Choroid plexus epithelial cell (primary cell): ENCODE results near the gene KLHL17.

Experiments
- DNase-seq: peaks from one replicate; pipeline ENCODE4 v3.0.0-alpha.2; 2010; ENCODE audit warnings: low read depth
- H3K4me3 ChIP-seq: 2 replicates; pipeline ENCODE4 v1.5.1; 2011; ENCODE audit warnings: low read depth, mild to moderate bottlenecking, control low read depth, low read length, moderate library complexity
- TF ChIP-seq, protein P1 (sequence below): conservative IDR thresholded peaks from 2 replicates; pipeline ENCODE4 v1.5.1; 2011; ENCODE audit warnings: low read depth, mild to moderate bottlenecking, control low read depth, inconsistent platforms, low read length, moderate library complexity

Gene KLHL17

DNA sequence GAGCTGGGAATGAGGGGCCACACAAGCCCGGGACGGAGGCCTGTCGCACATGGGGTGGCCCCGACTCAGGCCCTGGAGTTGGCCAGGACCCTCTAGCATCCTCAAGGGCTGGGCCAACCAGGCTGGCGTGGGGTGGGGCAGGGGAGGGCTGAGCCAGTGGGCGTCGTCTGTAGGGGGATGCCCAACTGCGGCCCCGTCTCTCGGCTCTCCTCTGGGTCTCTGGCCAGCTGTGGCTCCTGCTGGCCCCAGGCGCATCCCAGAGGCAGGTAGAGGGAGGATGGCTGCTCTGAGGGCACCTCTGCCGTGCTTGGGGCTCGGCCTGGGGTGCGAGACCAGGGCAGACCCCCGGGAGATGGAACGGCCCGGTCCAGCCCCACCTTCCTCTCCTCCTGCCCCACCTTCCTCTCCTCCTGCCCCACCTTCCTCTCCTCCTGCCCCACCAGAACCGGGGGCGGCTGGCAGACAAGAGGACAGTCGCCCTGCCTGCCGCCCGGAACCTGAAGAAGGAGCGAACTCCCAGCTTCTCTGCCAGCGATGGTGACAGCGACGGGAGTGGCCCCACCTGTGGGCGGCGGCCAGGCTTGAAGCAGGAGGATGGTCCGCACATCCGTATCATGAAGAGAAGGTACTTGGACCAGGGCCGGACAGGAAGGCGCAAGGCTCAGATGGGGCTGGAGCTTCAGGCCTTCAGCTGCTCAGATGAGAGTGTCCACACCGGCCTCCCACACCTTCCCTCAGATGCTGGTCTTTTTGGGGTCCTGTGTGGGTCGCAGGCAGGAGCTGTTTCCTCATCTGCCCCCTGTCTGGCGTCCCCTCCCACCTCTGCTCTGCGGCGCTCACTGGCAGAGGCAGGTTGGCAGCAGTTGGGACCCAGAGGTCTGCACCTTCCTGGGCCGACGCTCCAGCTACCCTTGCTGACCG lies 30.4 kb upstream of the KLHL17 start:
- no peak overlapping the region for H3K4me3 ChIP-seq
- DNase-seq = no peak
- TF ChIP-seq, protein P1, sequence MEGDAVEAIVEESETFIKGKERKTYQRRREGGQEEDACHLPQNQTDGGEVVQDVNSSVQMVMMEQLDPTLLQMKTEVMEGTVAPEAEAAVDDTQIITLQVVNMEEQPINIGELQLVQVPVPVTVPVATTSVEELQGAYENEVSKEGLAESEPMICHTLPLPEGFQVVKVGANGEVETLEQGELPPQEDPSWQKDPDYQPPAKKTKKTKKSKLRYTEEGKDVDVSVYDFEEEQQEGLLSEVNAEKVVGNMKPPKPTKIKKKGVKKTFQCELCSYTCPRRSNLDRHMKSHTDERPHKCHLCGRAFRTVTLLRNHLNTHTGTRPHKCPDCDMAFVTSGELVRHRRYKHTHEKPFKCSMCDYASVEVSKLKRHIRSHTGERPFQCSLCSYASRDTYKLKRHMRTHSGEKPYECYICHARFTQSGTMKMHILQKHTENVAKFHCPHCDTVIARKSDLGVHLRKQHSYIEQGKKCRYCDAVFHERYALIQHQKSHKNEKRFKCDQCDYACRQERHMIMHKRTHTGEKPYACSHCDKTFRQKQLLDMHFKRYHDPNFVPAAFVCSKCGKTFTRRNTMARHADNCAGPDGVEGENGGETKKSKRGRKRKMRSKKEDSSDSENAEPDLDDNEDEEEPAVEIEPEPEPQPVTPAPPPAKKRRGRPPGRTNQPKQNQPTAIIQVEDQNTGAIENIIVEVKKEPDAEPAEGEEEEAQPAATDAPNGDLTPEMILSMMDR = no peak

DNA sequence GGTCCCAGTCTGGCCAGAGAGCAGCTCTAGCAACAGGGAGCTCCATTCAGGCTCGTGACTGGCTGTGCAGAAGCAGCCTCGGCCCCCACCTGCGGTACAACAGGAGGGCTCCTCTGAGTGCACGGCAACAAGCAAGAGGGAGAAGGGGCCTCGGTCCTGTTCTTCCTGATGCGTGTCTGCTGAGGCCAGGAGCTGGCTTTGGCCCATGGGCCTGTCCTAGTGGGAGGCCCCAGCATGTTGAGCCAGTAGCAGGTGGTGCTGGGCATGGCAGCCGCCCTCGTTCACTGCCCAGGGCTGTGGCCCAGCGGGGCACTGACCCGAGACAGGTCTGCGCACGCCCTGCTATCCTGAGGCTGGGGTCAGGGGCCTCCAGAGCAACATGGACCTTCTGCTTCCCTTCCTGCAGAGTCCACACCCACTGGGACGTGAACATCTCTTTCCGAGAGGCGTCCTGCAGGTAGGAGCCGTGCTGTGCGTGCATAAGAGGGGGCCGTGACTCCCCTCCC lies 29.7 kb upstream of the KLHL17 start:
- no peak overlapping the region for H3K4me3 ChIP-seq
- TF ChIP-seq, protein P1 = no peak
- no peak for DNase-seq

DNA sequence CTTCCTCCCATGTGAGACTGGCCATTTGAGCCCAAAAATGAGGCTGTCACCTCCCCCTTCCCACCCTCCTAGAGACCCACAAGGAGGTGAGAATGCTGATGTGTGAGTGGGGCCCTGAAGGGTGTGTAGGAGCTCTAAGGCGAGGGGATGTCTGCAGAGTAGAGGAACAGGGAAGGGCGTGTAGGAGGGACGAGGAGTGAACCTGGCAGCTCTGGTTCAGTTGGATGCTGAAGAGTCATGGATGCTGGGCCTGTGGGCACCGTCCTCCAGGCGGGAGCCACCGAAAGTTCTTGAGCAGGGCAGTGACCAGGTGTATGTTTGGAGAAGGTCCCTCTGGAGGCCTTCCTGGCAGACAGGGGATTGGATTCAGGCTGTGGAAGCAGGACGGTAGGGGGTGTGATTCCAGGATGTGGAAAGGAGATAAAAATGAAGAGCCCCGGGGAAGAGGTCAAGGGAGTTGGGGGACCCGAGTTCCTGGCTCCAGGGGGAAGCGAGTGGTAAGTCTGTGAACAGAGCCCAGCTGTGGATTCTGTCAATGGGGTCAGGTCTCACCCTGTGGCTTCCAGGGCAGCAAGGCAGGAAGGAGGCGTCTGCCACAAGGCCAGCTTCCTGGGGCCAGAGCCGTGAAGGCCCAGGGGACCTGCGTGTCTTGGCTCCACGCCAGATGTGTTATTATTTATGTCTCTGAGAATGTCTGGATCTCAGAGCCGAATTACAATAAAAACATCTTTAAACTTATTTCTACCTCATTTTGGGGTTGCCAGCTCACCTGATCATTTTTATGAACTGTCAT lies 28.8 kb upstream of the KLHL17 start:
- no peak for DNase-seq
- TF ChIP-seq, protein P1 = peak; percentile 16
- H3K4me3 ChIP-seq = no peak overlapping the region

DNA sequence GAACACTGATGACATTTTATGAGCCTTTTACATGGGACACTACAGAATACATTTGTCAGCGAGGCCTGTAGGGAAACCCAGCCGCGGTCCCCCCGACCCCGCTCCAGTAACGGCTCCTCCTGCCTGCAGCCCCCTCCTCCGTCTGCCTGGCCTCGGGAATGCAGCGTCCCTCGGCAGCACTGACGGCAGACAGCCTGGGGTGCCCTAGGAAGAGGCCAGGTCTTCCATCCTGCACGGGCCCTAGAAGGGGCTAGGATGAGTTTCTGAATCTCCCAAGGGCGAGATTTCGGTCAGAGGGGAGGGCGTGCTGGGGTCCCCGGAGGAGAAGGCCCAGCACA lies 28.2 kb upstream of the KLHL17 start:
- no peak overlapping the region for H3K4me3 ChIP-seq
- TF ChIP-seq, protein P1 = no peak
- no peak for DNase-seq

DNA sequence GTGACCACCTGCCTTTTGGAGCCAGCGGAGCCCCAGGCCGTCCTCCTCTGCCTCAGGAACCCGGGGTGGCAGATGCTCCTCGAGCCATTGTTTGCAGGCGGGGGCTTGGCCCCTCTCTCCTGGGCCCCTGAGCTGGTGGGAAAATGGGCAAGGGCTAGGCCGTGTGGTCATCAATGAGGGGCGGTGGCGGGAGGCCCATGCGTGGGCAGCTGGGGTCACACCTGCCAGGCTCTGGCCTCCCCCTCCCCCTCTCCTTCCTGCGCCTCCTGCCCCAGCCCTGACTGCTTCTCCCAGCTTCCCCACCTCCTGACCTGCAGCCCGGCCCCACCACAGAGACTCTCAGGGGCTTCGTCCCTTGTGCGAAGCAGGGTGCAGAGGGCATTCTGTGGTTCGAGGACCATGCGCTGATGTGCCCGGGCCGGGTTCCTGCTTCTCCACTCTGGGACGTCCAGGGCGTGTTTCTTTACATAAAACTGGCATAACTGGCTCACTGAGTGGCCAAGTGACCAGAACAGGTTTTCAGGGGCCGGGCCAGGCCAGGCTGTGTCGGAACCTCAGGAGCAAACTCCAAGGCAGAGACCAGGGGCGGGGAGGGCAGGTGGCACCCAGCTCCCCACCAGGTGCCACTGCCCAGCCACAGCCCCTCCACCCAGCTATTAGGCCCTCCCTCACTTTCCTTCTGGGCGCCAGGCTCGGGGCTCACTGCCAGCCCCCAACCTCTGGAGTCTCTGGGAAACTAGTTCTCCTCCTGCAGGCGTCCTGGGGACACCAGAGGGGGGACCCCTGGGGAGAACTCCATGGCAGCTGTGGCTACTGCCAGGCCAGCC lies 27.4 kb upstream of the KLHL17 start:
- TF ChIP-seq, protein P1 = no peak
- no peak for DNase-seq
- H3K4me3 ChIP-seq = no peak overlapping the region

DNA sequence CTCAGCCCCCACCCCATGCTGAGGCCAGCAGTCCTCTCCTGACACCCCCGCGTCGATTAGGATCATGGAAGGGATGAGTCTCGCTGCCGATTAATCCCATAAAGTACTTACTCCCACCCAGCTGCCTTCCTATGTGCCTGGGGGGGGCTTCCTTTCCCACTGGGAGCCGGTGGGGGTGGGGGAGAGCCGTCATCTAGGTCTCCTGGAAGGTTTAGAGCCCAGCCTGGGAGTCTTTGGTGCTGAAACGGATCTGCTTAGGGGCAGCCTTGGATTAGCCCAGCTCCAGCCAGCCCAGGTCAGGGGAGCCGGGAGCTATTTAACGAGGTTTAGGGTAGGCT lies 26.8 kb upstream of the KLHL17 start:
- TF ChIP-seq, protein P1 = no peak

More for the DNA sequence above, 26.8 kb upstream of the KLHL17 start:
- no peak overlapping the region for H3K4me3 ChIP-seq
- no peak for DNase-seq
